GM23338 (cell line): Measurements from ENCODE around the gene TRDN. TPM values are rescaled to one million over a fixed set of nuclear protein-coding genes. Genes with fewer than 3 reads are reported as not detected.

Source experiments
- ATAC-seq: fragments of 200-7000 bp; cut with Tn5 transposase; 3 replicates; pipeline ENCODE4 v1.9.1; 2020
- DNase-seq: peaks from one replicate; pipeline ENCODE4 v3.0.0-alpha.2; 2015; ENCODE audit warnings: low spot score
- H2AFZ ChIP-seq: fragments of 200-600 bp; sonication (generic); 2 replicates; pipeline ENCODE4 v1.8.0; 2016; ENCODE audit warnings: antibody characterized with exemption, mild to moderate bottlenecking, moderate library complexity
- H3F3A ChIP-seq: fragments of 200-600 bp; sonication (generic); replicated peaks from 2 replicates; pipeline ENCODE4 v1.8.0; 2017; ENCODE audit warnings: antibody characterized with exemption, mixed run types, low read depth
- H3K27ac ChIP-seq: fragments of 200-600 bp; sonication (generic); 2 replicates; pipeline ENCODE4 v1.6.1; 2016; ENCODE audit warnings: low read depth
- H3K27me3 ChIP-seq: fragments of 200-600 bp; sonication (generic); 2 replicates; pipeline ENCODE4 v1.8.0; 2016; ENCODE audit warnings: mild to moderate bottlenecking, mixed run types, moderate library complexity; ENCODE audit not compliant: insufficient read depth
- H3K36me3 ChIP-seq: fragments of 200-600 bp; sonication (generic); 2 replicates; pipeline ENCODE4 v1.8.0; 2016; ENCODE audit warnings: mild to moderate bottlenecking; ENCODE audit not compliant: insufficient read depth
- H3K4me1 ChIP-seq: fragments of 200-600 bp; sonication (generic); 2 replicates; pipeline ENCODE4 v1.8.0; 2016; ENCODE audit warnings: mild to moderate bottlenecking, moderate library complexity; ENCODE audit not compliant: insufficient read depth
- H3K4me2 ChIP-seq: fragments of 200-600 bp; sonication (generic); 2 replicates; pipeline ENCODE4 v1.7.1; 2017; ENCODE audit warnings: mixed run types
- H3K4me3 ChIP-seq: fragments of 200-600 bp; sonication (generic); 2 replicates; pipeline ENCODE4 v1.6.1; 2016; ENCODE audit warnings: mixed run types
- H3K79me2 ChIP-seq: fragments of 200-600 bp; sonication (generic); replicated peaks from 2 replicates; pipeline ENCODE4 v1.8.0; 2017; ENCODE audit warnings: mild to moderate bottlenecking; ENCODE audit not compliant: insufficient read depth
- H3K9me2 ChIP-seq: fragments of 200-600 bp; sonication (generic); 2 replicates; pipeline ENCODE4 v1.8.0; 2017; ENCODE audit not compliant: insufficient read depth
- H4K20me1 ChIP-seq: fragments of 200-600 bp; sonication (generic); replicated peaks from 2 replicates; pipeline ENCODE4 v1.8.0; 2017; ENCODE audit warnings: mild to moderate bottlenecking; ENCODE audit not compliant: insufficient read depth
- H3K27ac Mint-ChIP-seq: 2 replicates; pipeline ENCODE4 v1.8.0; 2020; ENCODE audit warnings: inconsistent platforms, mild to moderate bottlenecking, moderate library complexity, mixed read lengths
- H3K27me3 Mint-ChIP-seq: 3 replicates; pipeline ENCODE4 v1.8.0; 2022; ENCODE audit warnings: low read depth, mild to moderate bottlenecking, moderate library complexity, mixed read lengths, inconsistent platforms; ENCODE audit not compliant: insufficient read depth, poor library complexity
- H3K36me3 Mint-ChIP-seq: 3 replicates; pipeline ENCODE4 v1.8.0; 2021; ENCODE audit warnings: low read depth, mild to moderate bottlenecking, inconsistent platforms, moderate library complexity, mixed read lengths
- H3K4me1 Mint-ChIP-seq: 3 replicates; pipeline ENCODE4 v1.8.0; 2020; ENCODE audit warnings: mild to moderate bottlenecking, inconsistent platforms, mixed read lengths
- H3K4me3 Mint-ChIP-seq: 3 replicates; pipeline ENCODE4 v1.8.0; 2021; ENCODE audit warnings: moderate library complexity, mild to moderate bottlenecking, inconsistent platforms, mixed read lengths
- H3K9me3 Mint-ChIP-seq: 3 replicates; pipeline ENCODE4 v1.8.0; 2020; ENCODE audit warnings: moderate library complexity, mild to moderate bottlenecking, inconsistent platforms, mixed read lengths
- EZH2 ChIP-seq: fragments of 200-600 bp; sonication (generic); IDR thresholded peaks from one replicate; pipeline ENCODE4 v1.8.0; 2017; ENCODE audit warnings: antibody characterized with exemption, mild to moderate bottlenecking, low read depth; ENCODE audit not compliant: unreplicated experiment
- STAT1 ChIP-seq: IDR thresholded peaks from one replicate; pipeline ENCODE4 v1.6.1; 2016; ENCODE audit warnings: antibody characterized with exemption; ENCODE audit not compliant: unreplicated experiment
- ZNF114 ChIP-seq: fragments of 250-450 bp; sonication (Bioruptor Pico); IDR thresholded peaks from 2 replicates; pipeline ENCODE4 v1.5.0; 2020; ENCODE audit warnings: mild to moderate bottlenecking, moderate library complexity
- ZNF331 ChIP-seq: fragments of 250-450 bp; sonication (Bioruptor Pico); IDR thresholded peaks from 2 replicates; pipeline ENCODE4 v1.5.0; 2020; ENCODE audit warnings: low read depth, mild to moderate bottlenecking, moderate library complexity
- polyA plus RNA-seq: library from polyadenylated mRNA; unstranded; fragments of >200 nt; fragmentation: Nextera tagmentation; extraction: Ambion mirVana; gene quantifications from 2 replicates; pipeline ENCODE4 v1.2.1, GENCODE V29; 2016
- total RNA-seq: library from RNA; depleted of rRNA; stranded (reverse); fragments of >200 nt; shearing (Covaris generic); gene quantifications from 2 replicates; pipeline ENCODE4 v1.2.3, GENCODE V29; 2014
- TF ChIP-seq, protein P1 (sequence below): fragments of 250-450 bp; sonication (Bioruptor Pico); IDR thresholded peaks from 2 replicates; pipeline ENCODE4 v1.5.0; 2020; ENCODE audit warnings: mild to moderate bottlenecking, moderate library complexity
- TF ChIP-seq, protein P2 (sequence below): IDR thresholded peaks from 2 replicates; pipeline ENCODE4 v1.6.1; 2016; ENCODE audit warnings: antibody characterized with exemption
- TF ChIP-seq, protein P3 (sequence below): IDR thresholded peaks from one replicate; pipeline ENCODE4 v1.6.1; 2018; ENCODE audit warnings: antibody characterized with exemption; ENCODE audit not compliant: unreplicated experiment

TRDN gene
- total and polyA plus RNA-seq, 2 experiments from 2014 or later, result 35.5 to 137 TPM

DNA sequence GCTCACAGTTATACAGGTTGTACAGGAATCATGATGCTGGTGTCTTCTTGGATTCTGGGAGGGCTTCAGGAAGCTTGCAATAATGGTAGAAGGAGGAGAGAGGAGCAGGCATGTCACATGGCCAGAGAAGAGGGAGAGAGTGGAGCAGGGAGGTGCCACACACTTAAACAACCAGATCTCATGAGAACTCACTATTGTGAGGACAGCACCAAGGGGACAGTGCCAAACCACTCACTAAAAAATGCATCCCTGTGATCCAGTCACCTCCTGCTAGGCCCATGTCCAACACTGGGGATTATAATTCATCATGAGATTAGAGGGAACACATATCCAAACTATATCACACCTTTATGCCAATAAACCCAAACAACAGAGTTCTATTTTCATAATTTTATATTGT, 67.2 kb downstream of the TRDN start (continued):
- TF ChIP-seq EZH2, result no peak
- no peak for TF ChIP-seq STAT1
- TF ChIP-seq, protein P1, sequence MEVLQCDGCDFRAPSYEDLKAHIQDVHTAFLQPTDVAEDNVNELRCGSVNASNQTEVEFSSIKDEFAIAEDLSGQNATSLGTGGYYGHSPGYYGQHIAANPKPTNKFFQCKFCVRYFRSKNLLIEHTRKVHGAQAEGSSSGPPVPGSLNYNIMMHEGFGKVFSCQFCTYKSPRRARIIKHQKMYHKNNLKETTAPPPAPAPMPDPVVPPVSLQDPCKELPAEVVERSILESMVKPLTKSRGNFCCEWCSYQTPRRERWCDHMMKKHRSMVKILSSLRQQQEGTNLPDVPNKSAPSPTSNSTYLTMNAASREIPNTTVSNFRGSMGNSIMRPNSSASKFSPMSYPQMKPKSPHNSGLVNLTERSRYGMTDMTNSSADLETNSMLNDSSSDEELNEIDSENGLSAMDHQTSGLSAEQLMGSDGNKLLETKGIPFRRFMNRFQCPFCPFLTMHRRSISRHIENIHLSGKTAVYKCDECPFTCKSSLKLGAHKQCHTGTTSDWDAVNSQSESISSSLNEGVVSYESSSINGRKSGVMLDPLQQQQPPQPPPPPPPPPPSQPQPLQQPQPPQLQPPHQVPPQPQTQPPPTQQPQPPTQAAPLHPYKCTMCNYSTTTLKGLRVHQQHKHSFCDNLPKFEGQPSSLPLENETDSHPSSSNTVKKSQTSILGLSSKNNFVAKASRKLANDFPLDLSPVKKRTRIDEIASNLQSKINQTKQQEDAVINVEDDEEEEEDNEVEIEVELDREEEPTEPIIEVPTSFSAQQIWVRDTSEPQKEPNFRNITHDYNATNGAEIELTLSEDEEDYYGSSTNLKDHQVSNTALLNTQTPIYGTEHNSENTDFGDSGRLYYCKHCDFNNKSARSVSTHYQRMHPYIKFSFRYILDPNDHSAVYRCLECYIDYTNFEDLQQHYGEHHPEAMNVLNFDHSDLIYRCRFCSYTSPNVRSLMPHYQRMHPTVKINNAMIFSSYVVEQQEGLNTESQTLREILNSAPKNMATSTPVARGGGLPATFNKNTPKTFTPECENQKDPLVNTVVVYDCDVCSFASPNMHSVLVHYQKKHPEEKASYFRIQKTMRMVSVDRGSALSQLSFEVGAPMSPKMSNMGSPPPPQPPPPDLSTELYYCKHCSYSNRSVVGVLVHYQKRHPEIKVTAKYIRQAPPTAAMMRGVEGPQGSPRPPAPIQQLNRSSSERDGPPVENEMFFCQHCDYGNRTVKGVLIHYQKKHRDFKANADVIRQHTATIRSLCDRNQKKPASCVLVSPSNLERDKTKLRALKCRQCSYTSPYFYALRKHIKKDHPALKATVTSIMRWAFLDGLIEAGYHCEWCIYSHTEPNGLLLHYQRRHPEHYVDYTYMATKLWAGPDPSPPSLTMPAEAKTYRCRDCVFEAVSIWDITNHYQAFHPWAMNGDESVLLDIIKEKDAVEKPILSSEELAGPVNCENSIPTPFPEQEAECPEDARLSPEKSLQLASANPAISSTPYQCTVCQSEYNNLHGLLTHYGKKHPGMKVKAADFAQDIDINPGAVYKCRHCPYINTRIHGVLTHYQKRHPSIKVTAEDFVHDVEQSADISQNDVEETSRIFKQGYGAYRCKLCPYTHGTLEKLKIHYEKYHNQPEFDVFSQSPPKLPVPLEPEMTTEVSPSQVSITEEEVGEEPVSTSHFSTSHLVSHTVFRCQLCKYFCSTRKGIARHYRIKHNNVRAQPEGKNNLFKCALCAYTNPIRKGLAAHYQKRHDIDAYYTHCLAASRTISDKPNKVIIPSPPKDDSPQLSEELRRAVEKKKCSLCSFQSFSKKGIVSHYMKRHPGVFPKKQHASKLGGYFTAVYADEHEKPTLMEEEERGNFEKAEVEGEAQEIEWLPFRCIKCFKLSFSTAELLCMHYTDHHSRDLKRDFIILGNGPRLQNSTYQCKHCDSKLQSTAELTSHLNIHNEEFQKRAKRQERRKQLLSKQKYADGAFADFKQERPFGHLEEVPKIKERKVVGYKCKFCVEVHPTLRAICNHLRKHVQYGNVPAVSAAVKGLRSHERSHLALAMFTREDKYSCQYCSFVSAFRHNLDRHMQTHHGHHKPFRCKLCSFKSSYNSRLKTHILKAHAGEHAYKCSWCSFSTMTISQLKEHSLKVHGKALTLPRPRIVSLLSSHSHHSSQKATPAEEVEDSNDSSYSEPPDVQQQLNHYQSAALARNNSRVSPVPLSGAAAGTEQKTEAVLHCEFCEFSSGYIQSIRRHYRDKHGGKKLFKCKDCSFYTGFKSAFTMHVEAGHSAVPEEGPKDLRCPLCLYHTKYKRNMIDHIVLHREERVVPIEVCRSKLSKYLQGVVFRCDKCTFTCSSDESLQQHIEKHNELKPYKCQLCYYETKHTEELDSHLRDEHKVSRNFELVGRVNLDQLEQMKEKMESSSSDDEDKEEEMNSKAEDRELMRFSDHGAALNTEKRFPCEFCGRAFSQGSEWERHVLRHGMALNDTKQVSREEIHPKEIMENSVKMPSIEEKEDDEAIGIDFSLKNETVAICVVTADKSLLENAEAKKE (CRISPR knock-in tag), result no peak
- TF ChIP-seq, protein P2, sequence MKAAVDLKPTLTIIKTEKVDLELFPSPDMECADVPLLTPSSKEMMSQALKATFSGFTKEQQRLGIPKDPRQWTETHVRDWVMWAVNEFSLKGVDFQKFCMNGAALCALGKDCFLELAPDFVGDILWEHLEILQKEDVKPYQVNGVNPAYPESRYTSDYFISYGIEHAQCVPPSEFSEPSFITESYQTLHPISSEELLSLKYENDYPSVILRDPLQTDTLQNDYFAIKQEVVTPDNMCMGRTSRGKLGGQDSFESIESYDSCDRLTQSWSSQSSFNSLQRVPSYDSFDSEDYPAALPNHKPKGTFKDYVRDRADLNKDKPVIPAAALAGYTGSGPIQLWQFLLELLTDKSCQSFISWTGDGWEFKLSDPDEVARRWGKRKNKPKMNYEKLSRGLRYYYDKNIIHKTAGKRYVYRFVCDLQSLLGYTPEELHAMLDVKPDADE, result no peak

DNA sequence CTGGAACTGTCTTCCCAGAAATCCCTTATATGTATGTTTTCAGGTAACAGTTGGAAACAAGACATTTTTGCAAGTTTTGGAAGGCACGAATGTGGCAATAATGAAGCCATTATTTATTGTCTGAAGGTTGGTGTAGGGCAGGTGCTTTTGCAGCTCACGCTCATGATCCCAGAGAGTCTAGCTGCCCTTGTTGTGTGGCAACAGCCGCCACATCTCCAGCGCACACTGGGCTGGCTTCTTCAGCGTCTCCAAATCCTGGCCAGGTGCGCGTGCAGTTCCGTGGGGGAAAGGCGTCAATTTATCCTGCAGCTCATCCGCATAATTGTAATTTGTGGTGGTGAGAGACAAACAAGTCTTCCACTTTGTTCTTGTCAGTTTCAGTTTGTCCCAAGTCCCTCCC, 71.2 kb downstream of the TRDN start:
- no peaks in the 10 kb centered on the region for H3K27me3 ChIP-seq
- no peak overlapping the region for H3K27ac ChIP-seq
- H3K4me3 Mint-ChIP-seq, result no peak overlapping the region
- H4K20me1 ChIP-seq, result no peaks in the 10 kb centered on the region
- H2AFZ ChIP-seq, result no peak overlapping the region; the same call in 1 of the 2 replicates
- peaks cover 57% of the 10 kb centered on the region for H3K4me1 ChIP-seq
- H3K27me3 Mint-ChIP-seq, result no peaks in the 10 kb centered on the region
- H3K9me2 ChIP-seq, result no peaks in the 10 kb centered on the region
- peaks cover 61% of the 10 kb centered on the region for H3K4me1 Mint-ChIP-seq
- no peaks in the 10 kb centered on the region for H3K79me2 ChIP-seq
- no peaks in the 10 kb centered on the region for H3K9me3 Mint-ChIP-seq
- no peaks in the 10 kb centered on the region for H3F3A ChIP-seq
- H3K4me3 ChIP-seq, result no peak overlapping the region
- H3K27ac Mint-ChIP-seq, result peak overlapping the region; percentile 50; the same call in 1 of the 2 replicates
- ATAC-seq (no peak; the same call in 2 of the 3 replicates), DNase-seq (no peak)
- H3K36me3 ChIP-seq, result peaks cover 10% of the 10 kb centered on the region; the same call in 1 of the 2 replicates
- H3K4me2 ChIP-seq, result peak overlapping the region; percentile 70
- H3K36me3 Mint-ChIP-seq, result peaks cover 28% of the 10 kb centered on the region; the same call in 2 of the 3 replicates
- TF ChIP-seq ZNF114 (CRISPR knock-in tag) (no peak), ZNF331 (CRISPR knock-in tag) (no peak)
- TF ChIP-seq, protein P2, result no peak
- TF ChIP-seq, protein P3, sequence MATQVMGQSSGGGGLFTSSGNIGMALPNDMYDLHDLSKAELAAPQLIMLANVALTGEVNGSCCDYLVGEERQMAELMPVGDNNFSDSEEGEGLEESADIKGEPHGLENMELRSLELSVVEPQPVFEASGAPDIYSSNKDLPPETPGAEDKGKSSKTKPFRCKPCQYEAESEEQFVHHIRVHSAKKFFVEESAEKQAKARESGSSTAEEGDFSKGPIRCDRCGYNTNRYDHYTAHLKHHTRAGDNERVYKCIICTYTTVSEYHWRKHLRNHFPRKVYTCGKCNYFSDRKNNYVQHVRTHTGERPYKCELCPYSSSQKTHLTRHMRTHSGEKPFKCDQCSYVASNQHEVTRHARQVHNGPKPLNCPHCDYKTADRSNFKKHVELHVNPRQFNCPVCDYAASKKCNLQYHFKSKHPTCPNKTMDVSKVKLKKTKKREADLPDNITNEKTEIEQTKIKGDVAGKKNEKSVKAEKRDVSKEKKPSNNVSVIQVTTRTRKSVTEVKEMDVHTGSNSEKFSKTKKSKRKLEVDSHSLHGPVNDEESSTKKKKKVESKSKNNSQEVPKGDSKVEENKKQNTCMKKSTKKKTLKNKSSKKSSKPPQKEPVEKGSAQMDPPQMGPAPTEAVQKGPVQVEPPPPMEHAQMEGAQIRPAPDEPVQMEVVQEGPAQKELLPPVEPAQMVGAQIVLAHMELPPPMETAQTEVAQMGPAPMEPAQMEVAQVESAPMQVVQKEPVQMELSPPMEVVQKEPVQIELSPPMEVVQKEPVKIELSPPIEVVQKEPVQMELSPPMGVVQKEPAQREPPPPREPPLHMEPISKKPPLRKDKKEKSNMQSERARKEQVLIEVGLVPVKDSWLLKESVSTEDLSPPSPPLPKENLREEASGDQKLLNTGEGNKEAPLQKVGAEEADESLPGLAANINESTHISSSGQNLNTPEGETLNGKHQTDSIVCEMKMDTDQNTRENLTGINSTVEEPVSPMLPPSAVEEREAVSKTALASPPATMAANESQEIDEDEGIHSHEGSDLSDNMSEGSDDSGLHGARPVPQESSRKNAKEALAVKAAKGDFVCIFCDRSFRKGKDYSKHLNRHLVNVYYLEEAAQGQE, result no peak
